ENCODE results near the gene FNDC3B. TPM values are rescaled to one million over a fixed set of nuclear protein-coding genes. Genes with fewer than 3 reads are reported as not detected.

The FNDC3B gene
- total RNA-seq, 1 donor from 2014 or later: 103 TPM

DNA sequence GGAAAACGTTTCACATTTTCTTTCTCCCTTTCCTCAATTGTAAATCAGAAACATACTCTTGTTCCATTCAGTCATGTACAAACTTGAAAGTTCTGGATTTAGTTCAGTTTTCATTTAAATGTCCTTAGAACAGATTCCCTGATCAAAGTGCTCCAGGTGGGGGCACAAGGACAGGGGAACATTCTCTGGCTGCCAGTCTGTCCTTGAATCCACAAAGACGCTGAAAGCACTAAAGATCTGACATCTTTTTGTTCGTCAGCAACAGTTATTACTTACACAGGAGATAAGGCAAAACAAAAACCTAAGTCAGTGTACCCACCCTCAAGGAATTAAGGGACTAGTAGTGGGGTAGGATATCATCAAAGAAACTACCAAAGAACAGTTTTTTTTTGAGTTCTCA lies 269.7 kb downstream of the FNDC3B start:
- no peak for DNase-seq (ENCODE audit: low spot score)

GRCh38 chr3:172309741-172310427 lies 270.5 kb downstream of the FNDC3B start:
- DNase-seq (ENCODE audit: low spot score): no peak

DNA sequence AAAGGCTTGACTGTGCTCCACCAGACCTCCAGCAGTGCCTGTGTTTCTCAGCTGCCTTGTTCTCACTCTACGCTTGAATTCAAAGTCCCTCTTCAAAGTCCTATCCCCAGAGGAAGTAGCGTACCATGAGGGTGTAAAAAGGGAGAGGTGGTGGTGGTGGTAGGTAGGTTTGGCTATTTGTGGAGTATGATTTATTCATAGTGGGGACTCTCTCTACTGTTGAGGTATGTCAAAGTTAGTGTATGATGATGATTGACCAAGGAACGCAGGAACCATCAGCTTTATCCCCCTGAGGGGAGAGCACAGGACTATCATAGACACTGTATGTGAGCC lies 271.0 kb downstream of the FNDC3B start:
- no peak for DNase-seq (ENCODE audit: low spot score)

DNA sequence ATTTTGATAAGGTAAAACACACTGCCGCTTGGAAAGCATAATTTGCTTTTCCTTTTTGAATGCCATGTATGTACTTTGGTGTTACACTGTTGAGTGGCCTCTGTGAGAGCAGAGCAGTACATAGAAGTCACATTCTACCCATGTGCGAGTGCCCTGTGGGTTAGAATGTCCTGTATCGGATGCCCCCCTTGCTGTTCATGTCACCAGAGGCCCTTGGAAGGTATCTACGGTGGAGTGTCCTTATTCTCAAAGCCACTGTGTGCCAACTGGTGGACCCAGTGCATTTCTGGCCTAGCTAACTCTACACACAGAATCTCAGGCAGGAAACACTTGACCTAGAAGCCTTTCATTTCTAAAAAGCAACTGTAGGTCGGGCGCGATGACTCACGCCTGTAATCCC lies 271.8 kb downstream of the FNDC3B start:
- no peak for DNase-seq (ENCODE audit: low spot score)

GRCh38 chr3:172312001-172312400 lies 272.6 kb downstream of the FNDC3B start:
- DNase-seq (ENCODE audit: low spot score): no peak

- no peak for DNase-seq (ENCODE audit: low spot score)
These were observed 273.3 kb downstream of the FNDC3B start for GRCh38 chr3:172312711-172313110.

- no peak for DNase-seq (ENCODE audit: low spot score)
These were observed 274.3 kb downstream of the FNDC3B start for GRCh38 chr3:172313671-172314070.

- no peak for DNase-seq (ENCODE audit: low spot score)
These were observed 275.3 kb downstream of the FNDC3B start for GRCh38 chr3:172314591-172315160.

GRCh38 chr3:172315401-172316091 lies 276.2 kb downstream of the FNDC3B start:
- peak; percentile 45 for DNase-seq (ENCODE audit: low spot score)

- no peak for DNase-seq (ENCODE audit: low spot score)
These were observed 277.4 kb downstream of the FNDC3B start for GRCh38 chr3:172316758-172317157.

DNA sequence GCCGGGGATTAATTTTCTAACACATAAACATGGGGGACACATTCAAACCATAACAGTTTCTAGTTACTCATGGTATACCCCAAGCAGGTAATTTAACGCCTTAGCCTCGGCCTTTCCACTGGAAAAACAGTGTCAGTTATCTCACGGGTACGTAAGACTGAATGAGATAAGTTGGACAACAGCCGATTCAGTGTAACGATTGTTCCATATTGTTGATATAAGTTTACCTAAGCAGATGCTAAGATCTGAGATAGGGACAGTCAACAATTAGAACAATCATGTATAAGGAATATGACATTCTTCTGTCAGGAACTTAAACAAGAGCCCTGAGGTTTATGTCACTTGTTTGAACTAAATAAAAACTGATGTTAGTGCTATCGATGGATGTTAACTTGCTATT lies 278.1 kb downstream of the FNDC3B start:
- DNase-seq (ENCODE audit: low spot score): no peak

- DNase-seq (ENCODE audit: low spot score): peak; percentile 49
These were observed 278.6 kb downstream of the FNDC3B start for GRCh38 chr3:172317984-172318383.

- DNase-seq (ENCODE audit: low spot score): no peak
These were observed 280.2 kb downstream of the FNDC3B start for GRCh38 chr3:172319595-172319994.

DNA sequence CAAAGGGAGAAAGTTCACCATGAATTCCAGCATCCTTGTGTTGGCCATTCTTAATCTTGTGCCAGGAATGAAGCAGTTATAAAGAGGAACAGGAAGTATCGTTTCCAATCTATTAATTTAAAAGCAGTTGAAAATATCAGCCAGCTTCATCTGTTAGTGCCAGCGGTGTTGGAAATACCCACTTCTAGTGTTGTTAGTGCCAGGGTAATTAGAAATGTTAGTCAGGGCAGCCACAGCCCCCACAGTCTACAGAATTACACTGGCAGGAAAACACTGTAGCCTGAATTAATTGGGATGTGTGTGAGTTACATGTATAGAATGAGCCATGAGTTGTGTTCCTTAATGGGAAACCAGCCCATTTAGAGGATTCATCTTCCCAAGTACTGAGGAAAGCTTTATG lies 281.1 kb downstream of the FNDC3B start:
- no peak for DNase-seq (ENCODE audit: low spot score)

- DNase-seq (ENCODE audit: low spot score): no peak
These were observed 281.7 kb downstream of the FNDC3B start for GRCh38 chr3:172321035-172321434.

DNA sequence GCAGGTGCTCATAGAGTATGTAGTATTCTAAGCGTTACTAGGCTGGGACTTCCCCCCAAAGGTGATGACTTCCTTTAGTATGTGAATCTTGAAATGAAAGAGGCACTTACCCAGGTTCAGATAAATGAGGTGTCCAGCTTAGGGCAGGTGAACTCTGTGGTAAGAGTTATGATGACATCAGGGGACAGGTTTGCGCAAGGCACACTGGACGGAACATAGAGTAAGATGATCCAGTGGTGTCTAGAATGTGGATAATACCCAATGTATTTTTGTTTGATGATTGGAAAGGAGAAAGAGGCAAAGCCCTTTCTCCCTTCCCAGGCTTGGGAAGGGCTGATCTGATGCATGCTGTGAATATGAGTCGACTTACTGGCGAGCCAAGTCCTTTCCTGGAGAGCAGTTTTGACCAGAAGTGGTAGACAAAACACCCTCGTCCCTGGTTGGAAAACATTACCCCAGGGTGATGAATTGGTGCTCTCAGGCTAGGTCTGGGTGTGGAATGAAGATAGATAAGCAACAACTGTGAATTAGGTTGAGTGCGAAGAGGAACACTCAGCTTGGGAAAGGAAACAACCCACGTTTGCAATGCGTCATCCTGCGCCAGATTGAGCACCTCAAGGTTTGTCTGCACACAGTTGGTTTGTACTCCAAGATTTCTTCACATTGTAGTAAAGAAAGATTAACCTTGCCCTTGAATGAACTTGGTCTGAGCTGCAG lies 284.7 kb downstream of the FNDC3B start:
- no peak for DNase-seq (ENCODE audit: low spot score)

DNA sequence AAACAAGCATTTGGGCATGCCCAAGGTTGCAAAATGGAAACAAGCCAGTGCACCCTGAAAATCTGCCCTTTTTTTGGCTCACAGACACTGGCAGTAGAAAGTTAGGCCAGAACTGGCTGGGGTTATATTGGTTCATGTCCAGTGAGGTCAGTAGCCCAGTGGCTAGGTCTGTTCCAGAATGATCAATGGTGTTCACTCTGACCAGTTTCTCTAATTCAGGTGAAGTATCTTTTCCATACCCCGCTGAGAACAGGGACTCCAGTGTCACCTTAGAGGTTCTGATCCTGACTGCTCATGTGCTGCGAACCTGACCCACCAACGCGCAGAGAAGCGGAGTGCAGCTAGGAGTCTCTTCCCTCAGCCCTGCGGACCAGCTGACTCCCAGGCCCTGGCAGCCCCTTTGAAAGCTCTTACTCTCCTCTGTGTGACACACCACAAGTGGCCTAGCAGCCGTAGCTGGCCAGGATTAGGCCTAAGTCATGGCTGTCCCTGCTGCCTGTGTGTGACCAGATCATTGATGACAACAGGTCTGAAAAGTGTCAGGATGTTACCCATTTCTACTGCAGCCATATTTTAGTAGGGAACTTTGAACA lies 285.3 kb downstream of the FNDC3B start:
- DNase-seq (ENCODE audit: low spot score): no peak

GRCh38 chr3:172325461-172325860 lies 286.1 kb downstream of the FNDC3B start:
- no peak for DNase-seq (ENCODE audit: low spot score)

GRCh38 chr3:172326993-172327392 lies 287.6 kb downstream of the FNDC3B start:
- no peak for DNase-seq (ENCODE audit: low spot score)

DNA sequence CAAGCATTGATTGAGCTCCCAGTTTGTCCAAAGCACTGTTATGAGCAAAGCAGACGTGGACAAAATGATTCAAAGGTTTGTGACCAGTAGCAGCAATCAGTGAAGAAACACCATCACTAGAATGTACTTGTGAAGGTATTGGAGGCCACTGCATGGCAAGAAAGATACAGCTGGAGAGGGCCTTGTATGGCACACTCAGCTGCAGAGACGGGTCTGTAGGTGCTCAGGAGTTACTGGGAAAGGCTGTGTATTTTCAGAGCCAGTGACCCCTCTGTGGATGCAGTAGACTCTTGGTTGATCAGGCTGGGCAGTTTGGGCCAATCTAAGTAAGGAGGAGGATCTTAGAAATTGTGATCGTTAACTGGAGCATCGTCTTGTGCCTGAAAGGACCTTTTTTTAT lies 288.9 kb downstream of the FNDC3B start:
- DNase-seq (ENCODE audit: low spot score): no peak

DNA sequence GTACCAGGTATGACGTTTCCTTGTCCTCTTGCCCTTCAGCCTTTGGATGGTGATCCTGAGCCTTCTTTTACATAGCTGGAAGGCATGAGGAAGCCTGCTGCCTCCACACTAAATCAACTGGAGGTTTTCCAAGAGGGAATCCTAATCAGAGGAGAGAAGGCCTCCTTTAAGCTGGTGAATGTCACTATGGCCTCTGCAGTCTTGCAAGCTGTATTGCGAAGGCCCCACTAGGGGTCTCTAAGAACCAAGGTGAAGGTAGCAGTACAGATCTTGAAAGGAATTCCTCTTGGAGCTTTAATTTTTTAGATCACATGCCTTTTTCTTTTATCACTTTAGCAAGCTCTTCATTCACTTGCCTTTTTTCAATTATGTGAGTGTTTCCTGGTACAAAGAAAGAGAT lies 289.7 kb downstream of the FNDC3B start:
- no peak for DNase-seq (ENCODE audit: low spot score)

GRCh38 chr3:172330413-172330812 lies 291.0 kb downstream of the FNDC3B start:
- no peak for DNase-seq (ENCODE audit: low spot score)

Data from mucosa of gallbladder (tissue), 1 donor.